Esophagus squamous epithelium (tissue), 5 donors: ENCODE results near the gene SERHL2. TPM values are rescaled to one million over a fixed set of nuclear protein-coding genes. Genes with fewer than 3 reads are reported as not detected.
"Not testable (repeated sequence)": the region's sequence is repeated elsewhere in the genome, so short reads cannot be mapped to it uniquely, and the experiment has no call there.

Experiments
- DNase-seq: peaks from one replicate; lab custom pipeline; 2025; lab: John Stamatoyannopoulos, UW
- H3K27ac ChIP-seq, 4 donors: fragments of 200-600 bp; sonication (generic); one replicate each; pipeline ENCODE4 v1.5.1; 2016 to 2019; ENCODE audit warnings: mild to moderate bottlenecking in 1 of 4
- H3K27me3 ChIP-seq, 4 donors: fragments of 200-600 bp; sonication (generic); 1 replicate in 3 of 4; 2 replicates in 1 of 4; pipeline versions ENCODE4 v1.5.1 to v1.6.0; 2017 to 2021; ENCODE audit warnings: antibody characterized with exemption in 1 of 4
- H3K36me3 ChIP-seq, 3 donors: fragments of 200-600 bp; sonication (generic); one replicate each; pipeline ENCODE4 v1.5.1; 2016 to 2019
- H3K4me1 ChIP-seq, 3 donors: fragments of 200-600 bp; sonication (generic); one replicate each; pipeline ENCODE4 v1.5.1; 2017 to 2019
- H3K4me3 ChIP-seq, 4 donors: fragments of 200-600 bp; sonication (generic); 1 replicate in 3 of 4; 2 replicates in 1 of 4; pipeline ENCODE4 v1.5.1; 2016 to 2019; ENCODE audit warnings: mild to moderate bottlenecking in 2 of 4, moderate library complexity in 1 of 4
- H3K9me3 ChIP-seq, 3 donors: fragments of 200-600 bp; sonication (generic); one replicate each; pipeline ENCODE4 v1.5.1; 2016 to 2019
- POLR2A ChIP-seq, 4 donors: fragments of 450-650 bp; IDR thresholded peaks; one replicate each; pipeline ENCODE4 v1.6.1; 2017; ENCODE audit warnings: antibody characterized with exemption in 4 of 4, mild to moderate bottlenecking in 4 of 4, moderate library complexity in 3 of 4
- WGBS, 2 donors: methylation state at CpG; one replicate each; pipeline ENCODE4 v1.1.5; 2018; 5-methylcytosine and 5-hydroxymethylcytosine counted together
- intact Hi-C: fragments of 100-400 bp; cut with DNase I; formaldehyde crosslinking; loops from one replicate; pipeline ENCODE4 v1.15.0; 2022
- total RNA-seq, 4 donors: library from RNA; depleted of rRNA; stranded (reverse); fragments of >200 nt; gene quantifications; one replicate each; pipeline ENCODE4 v1.1.0, GENCODE V29; 2016
- TF ChIP-seq, protein P1 (sequence below), 6 experiments: fragments of 450-650 bp in 4 of 6; fragments of 200-600 bp in 2 of 6; sonication (generic) in 2 of 6; IDR thresholded peaks; one replicate each; pipeline ENCODE4 v1.5.1; 2016 to 2019; ENCODE audit warnings: antibody characterized with exemption in 6 of 6, mild to moderate bottlenecking in 4 of 6, moderate library complexity in 4 of 6
- donor health status: DM: yes; HTN: yes; CAD: no.

The SERHL2 gene
- total RNA-seq, 4 donors from 2014 or later, result 2.1 to 5.1 (median 3.6) TPM

DNA sequence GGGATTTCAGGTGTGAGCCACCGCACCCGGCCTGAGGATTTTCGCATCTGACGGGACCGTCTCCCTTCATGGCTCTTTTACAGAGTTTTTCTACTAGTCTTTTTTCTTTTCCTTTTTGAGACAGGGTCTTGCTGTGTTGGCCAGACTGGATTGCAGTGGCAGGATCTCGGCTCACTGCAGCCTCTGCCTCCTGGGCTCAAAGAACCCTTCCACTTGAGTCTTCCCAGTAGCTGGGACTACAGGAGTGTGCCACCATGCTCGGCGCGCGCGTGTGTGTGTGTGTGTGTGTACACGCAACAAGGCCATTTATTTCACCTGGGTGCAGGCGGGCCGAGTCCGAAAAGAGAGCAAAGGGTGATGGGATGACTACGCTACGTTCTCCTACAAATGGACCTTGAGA lies 10.9 kb downstream of the SERHL2 start:
- 93 to 96% methylated on average over 6 to 8 of the region's 17 CpGs for WGBS, 2 donors
- H3K4me1 ChIP-seq, result peaks cover 3 to 32% (median 4%) of the 10 kb centered on the region in 3 donors
- no peaks in the 10 kb centered on the region for H3K27me3 ChIP-seq
- intact Hi-C loops, result no loop called here
- no peak for TF ChIP-seq POLR2A (IDR thresholded peaks at IDR 0.05)
- TF ChIP-seq, protein P1, sequence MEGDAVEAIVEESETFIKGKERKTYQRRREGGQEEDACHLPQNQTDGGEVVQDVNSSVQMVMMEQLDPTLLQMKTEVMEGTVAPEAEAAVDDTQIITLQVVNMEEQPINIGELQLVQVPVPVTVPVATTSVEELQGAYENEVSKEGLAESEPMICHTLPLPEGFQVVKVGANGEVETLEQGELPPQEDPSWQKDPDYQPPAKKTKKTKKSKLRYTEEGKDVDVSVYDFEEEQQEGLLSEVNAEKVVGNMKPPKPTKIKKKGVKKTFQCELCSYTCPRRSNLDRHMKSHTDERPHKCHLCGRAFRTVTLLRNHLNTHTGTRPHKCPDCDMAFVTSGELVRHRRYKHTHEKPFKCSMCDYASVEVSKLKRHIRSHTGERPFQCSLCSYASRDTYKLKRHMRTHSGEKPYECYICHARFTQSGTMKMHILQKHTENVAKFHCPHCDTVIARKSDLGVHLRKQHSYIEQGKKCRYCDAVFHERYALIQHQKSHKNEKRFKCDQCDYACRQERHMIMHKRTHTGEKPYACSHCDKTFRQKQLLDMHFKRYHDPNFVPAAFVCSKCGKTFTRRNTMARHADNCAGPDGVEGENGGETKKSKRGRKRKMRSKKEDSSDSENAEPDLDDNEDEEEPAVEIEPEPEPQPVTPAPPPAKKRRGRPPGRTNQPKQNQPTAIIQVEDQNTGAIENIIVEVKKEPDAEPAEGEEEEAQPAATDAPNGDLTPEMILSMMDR (IDR thresholded peaks at IDR 0.05), result no peak
- DNase-seq, result no peak
- H3K4me3 ChIP-seq, result no peak overlapping the region
- H3K27ac ChIP-seq, result no peak overlapping the region
- H3K36me3 ChIP-seq, result peaks cover 0 to 8% (median 0%) of the 10 kb centered on the region in 3 donors
- H3K9me3 ChIP-seq, result no peaks in the 10 kb centered on the region

- intact Hi-C loops, result no loop called here
- no peaks in the 10 kb centered on the region for H3K9me3 ChIP-seq
- no peak overlapping the region for H3K27ac ChIP-seq
- DNase-seq, result no peak
- TF ChIP-seq, protein P1 (IDR thresholded peaks at IDR 0.05), result no peak
- no peak for TF ChIP-seq POLR2A (IDR thresholded peaks at IDR 0.05)
- H3K4me1 ChIP-seq, result peaks cover 1 to 19% (median 3%) of the 10 kb centered on the region in 3 donors
- 90 to 92% methylated on average over 4 to 6 of the region's 12 CpGs for WGBS, 2 donors
- H3K4me3 ChIP-seq, result no peak overlapping the region
- peaks cover 0 to 21% (median 0%) of the 10 kb centered on the region in 3 donors for H3K36me3 ChIP-seq
- no peaks in the 10 kb centered on the region for H3K27me3 ChIP-seq
Observed at GRCh38 chr22:42565956-42566355, 12.2 kb downstream of the SERHL2 start.

DNA sequence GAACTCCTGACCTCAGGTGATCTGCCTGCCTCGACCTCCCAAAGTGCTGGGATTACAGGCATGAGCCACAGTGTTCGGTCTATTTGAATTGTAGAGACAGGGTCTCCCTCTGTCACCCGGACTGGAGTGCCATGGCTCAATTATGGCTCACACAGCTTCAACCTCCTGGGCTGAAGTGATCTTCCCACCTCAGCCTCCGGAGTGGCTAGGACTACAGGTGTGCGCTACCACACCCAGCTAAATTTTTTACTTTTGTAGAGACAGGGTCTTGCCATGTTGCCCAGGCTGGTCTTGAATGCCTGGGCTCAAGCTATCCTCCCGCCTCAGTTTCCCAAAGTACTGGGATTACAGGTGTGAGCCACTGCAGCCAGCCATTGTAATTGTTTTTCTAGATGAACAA lies 14.2 kb downstream of the SERHL2 start:
- intact Hi-C loops, H3K4me3 ChIP-seq, H3K27me3 ChIP-seq, H3K4me1 ChIP-seq, DNase-seq, H3K9me3 ChIP-seq, H3K27ac ChIP-seq: not testable (repeated sequence)
- peaks cover 0 to 40% (median 0%) of the 10 kb centered on the region in 3 donors for H3K36me3 ChIP-seq
- 80 to 95% methylated on average over 3 of the region's 6 CpGs for WGBS, 2 donors

- DNase-seq, H3K4me1 ChIP-seq: not testable (repeated sequence)
- 49 to 83% methylated on average over 3 to 9 of the region's 9 CpGs for WGBS, 2 donors
Observed at GRCh38 chr22:42570580-42570979, 16.8 kb downstream of the SERHL2 start.

GRCh38 chr22:42571068-42571467 lies 17.3 kb downstream of the SERHL2 start:
- peaks cover 0 to 63% (median 5%) of the 10 kb centered on the region in 3 donors for H3K36me3 ChIP-seq
- H3K9me3 ChIP-seq, intact Hi-C loops, H3K27ac ChIP-seq, H3K4me3 ChIP-seq, H3K27me3 ChIP-seq, H3K4me1 ChIP-seq, DNase-seq: not testable (repeated sequence)
- no CpG with 5 or more reads among the region's 12 CpGs for WGBS, 2 donors

More at GRCh38 chr22:42570580-42570979, 16.8 kb downstream of the SERHL2 start:
- H3K9me3 ChIP-seq, intact Hi-C loops, H3K27me3 ChIP-seq, H3K27ac ChIP-seq, H3K4me3 ChIP-seq: not testable (repeated sequence)
- peaks cover 0 to 61% (median 5%) of the 10 kb centered on the region in 3 donors for H3K36me3 ChIP-seq

- DNase-seq, intact Hi-C loops, H3K4me3 ChIP-seq, H3K4me1 ChIP-seq, H3K27ac ChIP-seq, H3K27me3 ChIP-seq, H3K9me3 ChIP-seq: not testable (repeated sequence)
- peaks cover 5 to 90% (median 8%) of the 10 kb centered on the region in 3 donors for H3K36me3 ChIP-seq
- WGBS, 2 donors, result 100% methylated on average over 1 of the region's 1 CpG; no CpG with 5 or more reads in 1 of the 2 donors
Observed at GRCh38 chr22:42574046-42574445, 20.3 kb downstream of the SERHL2 start.

- H3K36me3 ChIP-seq, result peaks cover 5 to 94% (median 8%) of the 10 kb centered on the region in 3 donors
- 91% methylated on average over 5 of the region's 21 CpGs; no CpG with 5 or more reads in 1 of the 2 donors for WGBS, 2 donors
- H3K9me3 ChIP-seq, H3K4me3 ChIP-seq, H3K4me1 ChIP-seq, DNase-seq, H3K27me3 ChIP-seq, intact Hi-C loops, H3K27ac ChIP-seq: not testable (repeated sequence)
Observed at GRCh38 chr22:42574468-42574867, 20.7 kb downstream of the SERHL2 start.

GRCh38 chr22:42575996-42576574 lies 22.3 kb downstream of the SERHL2 start:
- H3K9me3 ChIP-seq, H3K4me3 ChIP-seq, DNase-seq, H3K4me1 ChIP-seq, intact Hi-C loops, H3K27ac ChIP-seq, H3K27me3 ChIP-seq: not testable (repeated sequence)
- 69% methylated on average over 3 of the region's 30 CpGs; no CpG with 5 or more reads in 1 of the 2 donors for WGBS, 2 donors
- peaks cover 5 to 85% (median 8%) of the 10 kb centered on the region in 3 donors for H3K36me3 ChIP-seq

GRCh38 chr22:42577141-42577540 lies 23.4 kb downstream of the SERHL2 start:
- H3K27me3 ChIP-seq, H3K27ac ChIP-seq, H3K9me3 ChIP-seq, H3K4me3 ChIP-seq, DNase-seq, intact Hi-C loops: not testable (repeated sequence)
- WGBS, 2 donors, result 100% methylated on average over 1 of the region's 9 CpGs; no CpG with 5 or more reads in 1 of the 2 donors
- Histone ChIP-seq H3K36me3 (peaks cover 5 to 75% (median 8%) of the 10 kb centered on the region in 3 donors), H3K4me1 (peaks cover 5 to 14% (median 6%) of the 10 kb centered on the region in 3 donors)
